ENCODE measurements around the gene KCNIP4. TPM values are rescaled to one million over a fixed set of nuclear protein-coding genes. Genes with fewer than 3 reads are reported as not detected.

Gene KCNIP4
- total and polyA plus RNA-seq, 2 of the 4 experiments (the other 2 are of a cell fraction), result not detected

DNA sequence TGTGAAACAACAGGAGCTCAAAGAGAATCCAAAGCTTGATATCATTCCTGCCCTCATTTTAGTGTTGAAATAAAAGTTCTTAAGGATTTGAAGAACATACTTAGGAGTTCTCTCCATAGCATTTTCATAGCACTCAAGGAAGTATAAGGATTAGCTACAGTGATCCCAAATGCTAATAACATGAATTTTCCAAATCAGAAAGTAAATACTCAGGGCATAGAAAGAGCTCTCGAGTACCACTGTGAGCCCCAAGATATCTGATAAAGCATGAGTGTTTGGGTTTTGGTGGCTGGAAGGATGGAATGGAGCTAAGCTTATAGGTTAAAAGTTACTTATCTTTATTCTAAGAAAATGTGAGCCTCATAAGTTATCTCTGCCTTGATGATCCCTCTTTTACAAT lies 584.9 kb downstream of the KCNIP4 start:
- ChIA-PET CTCF (no interaction called here), POLR2A (ENCODE audit: unreplicated experiment) (no interaction called here)
- H2BK20ac ChIP-seq (ENCODE audit: low read depth, low read length), result no peak overlapping the region
- peaks cover 3% of the 10 kb centered on the region; the same call in 1 of the 2 replicates for H3K9me3 ChIP-seq (ENCODE audit: control insufficient read depth, insufficient read depth, low read length)
- no peaks in the 10 kb centered on the region for H3K9me1 ChIP-seq (ENCODE audit: insufficient read depth, low read length)
- H2AK5ac ChIP-seq (ENCODE audit: low read depth, low read length), result no peak overlapping the region
- H4K20me1 ChIP-seq (ENCODE audit: insufficient read depth, low read length), result no peaks in the 10 kb centered on the region
- H3K4me1 ChIP-seq (ENCODE audit: control insufficient read depth, insufficient read depth, low read length), result no peaks in the 10 kb centered on the region
- H3K56ac ChIP-seq (ENCODE audit: extremely low read depth, insufficient read depth, low read length), result no peak overlapping the region
- WGBS, 2 experiments (ENCODE audit: extremely low coverage in 2 of 2, insufficient read length in 1 of 2), result no CpG with 5 or more reads among the region's 1 CpG
- no peak overlapping the region for H4K8ac ChIP-seq (ENCODE audit: low read depth in 2 of 2, low read length in 2 of 2)
- no peaks in the 10 kb centered on the region for H3K36me3 ChIP-seq (ENCODE audit: control insufficient read depth, insufficient read depth, low read length)
- H2AFZ ChIP-seq (replicated peaks; ENCODE audit: low read length, poor library complexity), result no peak overlapping the region
- in situ Hi-C loops (cut with MboI; ENCODE audit: low sequenced_read_pairs), result no loop called here
- H4K91ac ChIP-seq (ENCODE audit: insufficient read depth, low read depth, low read length), result no peak overlapping the region
- DNase-seq (no peak), ATAC-seq (ENCODE audit: low read depth) (no peak)
- intact Hi-C loops (cut with micrococcal nuclease), result no loop called here
- no peak overlapping the region for H2AK9ac ChIP-seq (replicated peaks; ENCODE audit: low read depth, low read length, poor library complexity)
- H3K27me3 ChIP-seq (ENCODE audit: control insufficient read depth, insufficient read depth, low read length), result no peaks in the 10 kb centered on the region
- TF ChIP-seq RCOR1 (IDR thresholded peaks at IDR 0.05; ENCODE audit: insufficient replicate concordance, low read length) (no peak), MXI1 (IDR thresholded peaks at IDR 0.05; ENCODE audit: borderline replicate concordance, low read depth, low read length) (no peak), CHD1 (IDR thresholded peaks at IDR 0.05; ENCODE audit: low read depth, low read length) (no peak), BHLHE40 (IDR thresholded peaks at IDR 0.05; ENCODE audit: low read depth, low read length) (no peak), NFE2L2 (IDR thresholded peaks at IDR 0.05; ENCODE audit: low read depth, low read length) (no peak), CEBPB (IDR thresholded peaks at IDR 0.05; ENCODE audit: low read depth, low read length) (no peak), MAZ (IDR thresholded peaks at IDR 0.05; ENCODE audit: borderline replicate concordance, low read depth, low read length) (no peak), FOS (IDR thresholded peaks at IDR 0.05; ENCODE audit: low read depth, low read length) (no peak), RFX5 (IDR thresholded peaks at IDR 0.05; ENCODE audit: low read depth, low read length) (no peak)
- TF ChIP-seq, protein P1, sequence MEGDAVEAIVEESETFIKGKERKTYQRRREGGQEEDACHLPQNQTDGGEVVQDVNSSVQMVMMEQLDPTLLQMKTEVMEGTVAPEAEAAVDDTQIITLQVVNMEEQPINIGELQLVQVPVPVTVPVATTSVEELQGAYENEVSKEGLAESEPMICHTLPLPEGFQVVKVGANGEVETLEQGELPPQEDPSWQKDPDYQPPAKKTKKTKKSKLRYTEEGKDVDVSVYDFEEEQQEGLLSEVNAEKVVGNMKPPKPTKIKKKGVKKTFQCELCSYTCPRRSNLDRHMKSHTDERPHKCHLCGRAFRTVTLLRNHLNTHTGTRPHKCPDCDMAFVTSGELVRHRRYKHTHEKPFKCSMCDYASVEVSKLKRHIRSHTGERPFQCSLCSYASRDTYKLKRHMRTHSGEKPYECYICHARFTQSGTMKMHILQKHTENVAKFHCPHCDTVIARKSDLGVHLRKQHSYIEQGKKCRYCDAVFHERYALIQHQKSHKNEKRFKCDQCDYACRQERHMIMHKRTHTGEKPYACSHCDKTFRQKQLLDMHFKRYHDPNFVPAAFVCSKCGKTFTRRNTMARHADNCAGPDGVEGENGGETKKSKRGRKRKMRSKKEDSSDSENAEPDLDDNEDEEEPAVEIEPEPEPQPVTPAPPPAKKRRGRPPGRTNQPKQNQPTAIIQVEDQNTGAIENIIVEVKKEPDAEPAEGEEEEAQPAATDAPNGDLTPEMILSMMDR (conservative IDR thresholded peaks at IDR 0.05; ENCODE audit: low read depth, low read length), result no peak
- H3K9ac ChIP-seq (ENCODE audit: low read depth, low read length), result no peak overlapping the region
- H3K4me2 ChIP-seq (ENCODE audit: low read depth, low read length), result no peak overlapping the region
- H3K18ac ChIP-seq (ENCODE audit: low read depth, low read length), result no peak overlapping the region
- dilution Hi-C loops (cut with HindIII; ENCODE audit: low sequenced_read_pairs, unreplicated experiment), result no loop called here
- H3K27ac ChIP-seq (ENCODE audit: insufficient read depth, low read length), result no peak overlapping the region
- H4K5ac ChIP-seq (ENCODE audit: low read depth, low read length), result no peak overlapping the region
- no peak overlapping the region for H3K4me3 ChIP-seq (ENCODE audit: insufficient read depth, low read depth, low read length)
- H2BK5ac ChIP-seq (ENCODE audit: low read depth, low read length, poor library complexity, severe bottlenecking), result no peak overlapping the region
- H3K14ac ChIP-seq (replicated peaks; ENCODE audit: low read depth, low read length), result no peak overlapping the region
- no TSS peak for BruUV-seq (replicated peaks)
- no peaks in the 10 kb centered on the region for H3K79me1 ChIP-seq (ENCODE audit: low read depth in 1 of 2, low read length in 2 of 2)
- H2BK15ac ChIP-seq (ENCODE audit: low read depth, low read length), result no peak overlapping the region
- H3K23ac ChIP-seq (ENCODE audit: low read depth, low read length), result no peak overlapping the region
- H3K4ac ChIP-seq (ENCODE audit: low read depth, low read length), result no peak overlapping the region
- no peak overlapping the region for H2BK120ac ChIP-seq (ENCODE audit: low read depth, low read length)
